H9 (cell line): ENCODE data around the gene KCNRG. TPM values are rescaled to one million over a fixed set of nuclear protein-coding genes. Genes with fewer than 3 reads are reported as not detected.

Experiments
- DNase-seq: peaks from one replicate; pipeline ENCODE4 v3.0.0-alpha.2; 2017
- H2AFZ ChIP-seq: one replicate; pipeline ENCODE4 v1.6.1; 2013; ENCODE audit warnings: mild to moderate bottlenecking, low read length, control low read depth, moderate library complexity
- H2AK5ac ChIP-seq: 2 replicates; pipeline ENCODE4 v1.6.1; 2013; ENCODE audit warnings: low read length, control low read depth, mixed read lengths; ENCODE audit not compliant: insufficient read length
- H2BK120ac ChIP-seq: one replicate; pipeline ENCODE4 v1.6.1; 2013; ENCODE audit warnings: low read depth, mild to moderate bottlenecking, low read length, control low read depth, inconsistent platforms; ENCODE audit not compliant: poor library complexity, severe bottlenecking
- H2BK12ac ChIP-seq: 2 replicates; pipeline ENCODE4 v1.6.1; 2013; ENCODE audit warnings: low read length, control low read depth, mixed read lengths, low read depth; ENCODE audit not compliant: insufficient read length
- H2BK15ac ChIP-seq: 2 replicates; pipeline ENCODE4 v1.6.1; 2013; ENCODE audit warnings: low read depth, low read length, control low read depth
- H2BK20ac ChIP-seq: one replicate; pipeline ENCODE4 v1.6.1; 2013; ENCODE audit warnings: low read depth, mild to moderate bottlenecking, low read length, control low read depth, inconsistent platforms; ENCODE audit not compliant: poor library complexity, severe bottlenecking
- H2BK5ac ChIP-seq: 2 replicates; pipeline ENCODE4 v1.6.1; 2013; ENCODE audit warnings: low read length, control low read depth, mixed read lengths; ENCODE audit not compliant: insufficient read length
- H3K14ac ChIP-seq: 2 replicates; pipeline ENCODE4 v1.6.1; 2013; ENCODE audit warnings: low read length, control low read depth; ENCODE audit not compliant: insufficient read depth
- H3K18ac ChIP-seq: 2 replicates; pipeline ENCODE4 v1.6.1; 2013; ENCODE audit warnings: low read depth, mild to moderate bottlenecking, mixed read lengths, low read length, control low read depth; ENCODE audit not compliant: insufficient read length
- H3K23ac ChIP-seq: 2 replicates; pipeline ENCODE4 v1.6.1; 2013; ENCODE audit warnings: low read length, control low read depth, mixed read lengths, low read depth; ENCODE audit not compliant: insufficient read length
- H3K23me2 ChIP-seq: 2 replicates; pipeline ENCODE4 v1.6.1; 2013; ENCODE audit warnings: low read depth, mild to moderate bottlenecking, mixed read lengths, low read length, control low read depth; ENCODE audit not compliant: insufficient read length, poor library complexity, severe bottlenecking
- H3K27ac ChIP-seq: 2 replicates; pipeline ENCODE4 v1.5.1; 2013; ENCODE audit warnings: low read length, control low read depth, mixed read lengths, low read depth; ENCODE audit not compliant: insufficient read length
- H3K27me3 ChIP-seq: 2 replicates; pipeline ENCODE4 v1.6.1; 2013; ENCODE audit warnings: low read length, control low read depth, inconsistent platforms; ENCODE audit not compliant: insufficient read depth
- H3K4ac ChIP-seq: 2 replicates; pipeline ENCODE4 v1.6.1; 2013; ENCODE audit warnings: low read depth, mild to moderate bottlenecking, control low read depth, inconsistent platforms, low read length, moderate library complexity
- H3K4me1 ChIP-seq: 2 replicates; pipeline ENCODE4 v1.6.1; 2013; ENCODE audit warnings: low read length, control low read depth, inconsistent platforms; ENCODE audit not compliant: insufficient read depth
- H3K4me2 ChIP-seq: 2 replicates; pipeline ENCODE4 v1.6.1; 2013; ENCODE audit warnings: low read length, control low read depth, mixed read lengths; ENCODE audit not compliant: insufficient read length, insufficient read depth
- H3K56ac ChIP-seq: 2 replicates; pipeline ENCODE4 v1.6.1; 2013; ENCODE audit warnings: low read depth, mild to moderate bottlenecking, mixed read lengths, low read length, control low read depth; ENCODE audit not compliant: insufficient read length
- H3K79me1 ChIP-seq: 2 replicates; pipeline ENCODE4 v1.6.1; 2013; ENCODE audit warnings: low read depth, mild to moderate bottlenecking, moderate library complexity, low read length, control low read depth, inconsistent platforms; ENCODE audit not compliant: insufficient read depth, poor library complexity, severe bottlenecking
- H3K79me2 ChIP-seq: 2 replicates; pipeline ENCODE4 v1.6.1; 2013; ENCODE audit warnings: low read length, control low read depth, inconsistent platforms; ENCODE audit not compliant: insufficient read depth
- H3K9ac ChIP-seq: 2 replicates; pipeline ENCODE4 v1.6.1; 2013; ENCODE audit warnings: low read length, control low read depth, mixed read lengths; ENCODE audit not compliant: insufficient read length; ENCODE audit errors: extremely low read depth
- H3K9me3 ChIP-seq: one replicate; pipeline ENCODE4 v1.6.1; 2013; ENCODE audit warnings: low read depth, low read length, inconsistent platforms; ENCODE audit not compliant: control insufficient read depth
- H3T11ph ChIP-seq: one replicate; pipeline ENCODE4 v1.6.1; 2013; ENCODE audit warnings: mild to moderate bottlenecking, low read length, control low read depth, inconsistent platforms
- H4K20me1 ChIP-seq: one replicate; pipeline ENCODE4 v1.6.1; 2013; ENCODE audit not compliant: control insufficient read depth, insufficient read length, insufficient read depth
- H4K5ac ChIP-seq: 2 replicates; pipeline ENCODE4 v1.6.1; 2013; ENCODE audit warnings: low read depth, mild to moderate bottlenecking, mixed read lengths, low read length, control low read depth; ENCODE audit not compliant: insufficient read length
- H4K8ac ChIP-seq: replicated peaks from 2 replicates; pipeline ENCODE4 v1.6.1; 2013; ENCODE audit warnings: low read length, control low read depth, mixed read lengths, low read depth; ENCODE audit not compliant: insufficient read length
- H4K91ac ChIP-seq: 2 replicates; pipeline ENCODE4 v1.6.1; 2013; ENCODE audit warnings: low read depth, mild to moderate bottlenecking, moderate library complexity, mixed read lengths, low read length, control low read depth; ENCODE audit not compliant: insufficient read length
- H3K27ac Mint-ChIP-seq, 3 experiments: 2 replicates in 2 of 3; 3 replicates in 1 of 3; pipeline ENCODE4 v1.8.0; 2020 to 2021; ENCODE audit warnings: mixed read lengths in 3 of 3, mild to moderate bottlenecking in 1 of 3, moderate library complexity in 1 of 3
- H3K27me3 Mint-ChIP-seq: 2 replicates; pipeline ENCODE4 v1.8.0; 2021; ENCODE audit warnings: low read depth, mild to moderate bottlenecking, moderate library complexity, mixed read lengths
- H3K36me3 Mint-ChIP-seq, 3 experiments: 2 replicates in 2 of 3; 3 replicates in 1 of 3; pipeline ENCODE4 v1.8.0; 2020 to 2021; ENCODE audit warnings: low read depth in 3 of 3, mixed read lengths in 3 of 3; ENCODE audit not compliant: insufficient read depth in 1 of 3
- H3K4me1 Mint-ChIP-seq, 2 experiments: 2 replicates each; pipeline ENCODE4 v1.8.0; 2020; ENCODE audit warnings: mixed read lengths in 2 of 2
- H3K4me3 Mint-ChIP-seq, 2 experiments: 2 replicates in 1 of 2; 3 replicates in 1 of 2; pipeline ENCODE4 v1.8.0; 2020 to 2021; ENCODE audit warnings: mild to moderate bottlenecking in 2 of 2, mixed read lengths in 2 of 2, moderate library complexity in 1 of 2
- H3K9me3 Mint-ChIP-seq, 2 experiments: 2 replicates in 1 of 2; 3 replicates in 1 of 2; pipeline ENCODE4 v1.8.0; 2020; ENCODE audit warnings: mild to moderate bottlenecking in 2 of 2, mixed read lengths in 2 of 2, moderate library complexity in 1 of 2
- WGBS: extraction: QIAGEN DNeasy Blood & Tissue Kit; methylation state at CpG from one replicate; pipeline ENCODE4 v1.1.7; 2013; ENCODE audit warnings: missing lambda C conversion rate, low lambda C conversion rate, mixed read lengths; ENCODE audit not compliant: insufficient read length; ENCODE audit errors: extremely low coverage; 5-methylcytosine and 5-hydroxymethylcytosine counted together
- total RNA-seq: library from RNA; stranded (reverse); gene quantifications from 2 replicates; pipeline ENCODE4 v1.2.1, GENCODE V29; 2021
- TF ChIP-seq, protein P1 (sequence below): fragments of 200-600 bp; sonication (generic); conservative IDR thresholded peaks from 3 replicates; pipeline ENCODE4 v1.8.0; 2021; ENCODE audit warnings: antibody characterized with exemption, mild to moderate bottlenecking

Gene KCNRG
- total RNA-seq, 1 experiment from 2014 or later: 0.74 TPM

- no peak overlapping the region for H3K4me2 ChIP-seq
- Mint-ChIP-seq H3K27me3 (no peaks in the 10 kb centered on the region; the same call in none of the 2 replicates), H3K36me3 (peaks cover 0 to 9% (median 0%) of the 10 kb centered on the region in 3 experiments; a peak in 3 of 7 replicates), H3K4me3 (no peak overlapping the region), H3K27ac (no peak overlapping the region), H3K9me3 (peaks cover 8 to 23% of the 10 kb centered on the region in 2 experiments), H3K4me1 (no peaks in the 10 kb centered on the region)
- H3K23ac ChIP-seq: no peak overlapping the region
- no peak overlapping the region for H3K14ac ChIP-seq
- H3K18ac ChIP-seq: no peak overlapping the region
- no peaks in the 10 kb centered on the region for H3K27me3 ChIP-seq
- no CpG with 5 or more reads among the region's 4 CpGs for WGBS
- no peak overlapping the region for H2AK5ac ChIP-seq
- H2BK15ac ChIP-seq: no peak overlapping the region
- H3K56ac ChIP-seq: no peak overlapping the region
- no peaks in the 10 kb centered on the region for H3K79me2 ChIP-seq
- H3K79me1 ChIP-seq: no peaks in the 10 kb centered on the region
- no peak overlapping the region for H2BK5ac ChIP-seq
- DNase-seq: no peak
- H3T11ph ChIP-seq: no peak overlapping the region
- H3K23me2 ChIP-seq: no peaks in the 10 kb centered on the region
- no peaks in the 10 kb centered on the region for H4K20me1 ChIP-seq
- no peak overlapping the region for H3K9ac ChIP-seq
- H4K8ac ChIP-seq: no peak overlapping the region
- no peaks in the 10 kb centered on the region for H3K4me1 ChIP-seq
- H4K5ac ChIP-seq: no peak overlapping the region
- H3K27ac ChIP-seq: no peak overlapping the region
- H4K91ac ChIP-seq: no peak overlapping the region
- TF ChIP-seq, protein P1, sequence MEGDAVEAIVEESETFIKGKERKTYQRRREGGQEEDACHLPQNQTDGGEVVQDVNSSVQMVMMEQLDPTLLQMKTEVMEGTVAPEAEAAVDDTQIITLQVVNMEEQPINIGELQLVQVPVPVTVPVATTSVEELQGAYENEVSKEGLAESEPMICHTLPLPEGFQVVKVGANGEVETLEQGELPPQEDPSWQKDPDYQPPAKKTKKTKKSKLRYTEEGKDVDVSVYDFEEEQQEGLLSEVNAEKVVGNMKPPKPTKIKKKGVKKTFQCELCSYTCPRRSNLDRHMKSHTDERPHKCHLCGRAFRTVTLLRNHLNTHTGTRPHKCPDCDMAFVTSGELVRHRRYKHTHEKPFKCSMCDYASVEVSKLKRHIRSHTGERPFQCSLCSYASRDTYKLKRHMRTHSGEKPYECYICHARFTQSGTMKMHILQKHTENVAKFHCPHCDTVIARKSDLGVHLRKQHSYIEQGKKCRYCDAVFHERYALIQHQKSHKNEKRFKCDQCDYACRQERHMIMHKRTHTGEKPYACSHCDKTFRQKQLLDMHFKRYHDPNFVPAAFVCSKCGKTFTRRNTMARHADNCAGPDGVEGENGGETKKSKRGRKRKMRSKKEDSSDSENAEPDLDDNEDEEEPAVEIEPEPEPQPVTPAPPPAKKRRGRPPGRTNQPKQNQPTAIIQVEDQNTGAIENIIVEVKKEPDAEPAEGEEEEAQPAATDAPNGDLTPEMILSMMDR: no peak
- no peak overlapping the region for H2AFZ ChIP-seq
- H2BK12ac ChIP-seq: no peak overlapping the region
- no peak overlapping the region for H2BK20ac ChIP-seq
- H2BK120ac ChIP-seq: no peak overlapping the region
- no peaks in the 10 kb centered on the region for H3K9me3 ChIP-seq
- H3K4ac ChIP-seq: no peak overlapping the region
Observed at GRCh38 chr13:49967456-49967855, 47.8 kb upstream of the KCNRG start.
